Measurements from ENCODE around the gene HSPB1. TPM values are rescaled to one million over a fixed set of nuclear protein-coding genes. Genes with fewer than 3 reads are reported as not detected.

The HSPB1 gene
- total RNA-seq, 1 donor from 2014 or later: 118 TPM

DNA sequence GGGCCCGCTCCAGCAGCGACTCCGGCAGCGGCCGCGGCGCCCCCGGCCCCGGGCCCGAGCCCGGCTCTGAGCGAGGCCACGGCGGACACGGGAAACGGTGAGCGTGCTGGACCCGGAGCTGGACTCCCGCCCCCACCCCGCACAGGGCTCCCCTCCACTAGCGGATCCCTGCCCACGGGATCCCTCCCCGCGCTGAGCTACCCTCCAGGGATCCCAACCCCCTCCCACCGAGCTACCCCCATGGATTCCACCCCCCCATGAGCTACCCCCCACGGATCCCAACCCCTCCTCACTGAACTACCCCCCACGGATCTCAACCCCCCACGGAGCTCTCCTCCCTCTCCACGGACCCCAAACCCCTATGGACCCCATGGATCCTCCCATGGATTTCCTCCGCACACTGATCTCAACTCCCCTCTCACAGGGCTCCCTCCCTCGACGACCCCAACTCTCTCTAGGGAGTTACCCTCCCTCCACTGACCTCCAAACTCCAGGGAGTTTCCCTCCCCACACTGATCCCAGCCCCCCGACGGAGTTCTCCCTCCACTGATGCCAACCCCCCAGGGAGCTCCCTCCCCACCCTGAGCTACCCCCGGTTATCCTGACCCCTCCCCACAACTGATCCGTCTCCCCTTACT, 20.6 kb upstream of the HSPB1 start:
- DNase-seq (ENCODE audit: low spot score, unreplicated experiment): no peak
- Mint-ChIP-seq H3K27ac (no peak overlapping the region), H3K9me3 (ENCODE audit: low read depth) (no peaks in the 10 kb centered on the region), H3K27me3 (peaks cover 66% of the 10 kb centered on the region), H3K4me3 (ENCODE audit: low read depth) (peak overlapping the region; percentile 47), H3K4me1 (ENCODE audit: low read depth) (peaks cover 2% of the 10 kb centered on the region), H3K36me3 (ENCODE audit: insufficient read depth) (no peaks in the 10 kb centered on the region)
- TF ChIP-seq, protein P1, sequence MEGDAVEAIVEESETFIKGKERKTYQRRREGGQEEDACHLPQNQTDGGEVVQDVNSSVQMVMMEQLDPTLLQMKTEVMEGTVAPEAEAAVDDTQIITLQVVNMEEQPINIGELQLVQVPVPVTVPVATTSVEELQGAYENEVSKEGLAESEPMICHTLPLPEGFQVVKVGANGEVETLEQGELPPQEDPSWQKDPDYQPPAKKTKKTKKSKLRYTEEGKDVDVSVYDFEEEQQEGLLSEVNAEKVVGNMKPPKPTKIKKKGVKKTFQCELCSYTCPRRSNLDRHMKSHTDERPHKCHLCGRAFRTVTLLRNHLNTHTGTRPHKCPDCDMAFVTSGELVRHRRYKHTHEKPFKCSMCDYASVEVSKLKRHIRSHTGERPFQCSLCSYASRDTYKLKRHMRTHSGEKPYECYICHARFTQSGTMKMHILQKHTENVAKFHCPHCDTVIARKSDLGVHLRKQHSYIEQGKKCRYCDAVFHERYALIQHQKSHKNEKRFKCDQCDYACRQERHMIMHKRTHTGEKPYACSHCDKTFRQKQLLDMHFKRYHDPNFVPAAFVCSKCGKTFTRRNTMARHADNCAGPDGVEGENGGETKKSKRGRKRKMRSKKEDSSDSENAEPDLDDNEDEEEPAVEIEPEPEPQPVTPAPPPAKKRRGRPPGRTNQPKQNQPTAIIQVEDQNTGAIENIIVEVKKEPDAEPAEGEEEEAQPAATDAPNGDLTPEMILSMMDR (IDR thresholded peaks at IDR 0.05; ENCODE audit: unreplicated experiment): no peak

DNA sequence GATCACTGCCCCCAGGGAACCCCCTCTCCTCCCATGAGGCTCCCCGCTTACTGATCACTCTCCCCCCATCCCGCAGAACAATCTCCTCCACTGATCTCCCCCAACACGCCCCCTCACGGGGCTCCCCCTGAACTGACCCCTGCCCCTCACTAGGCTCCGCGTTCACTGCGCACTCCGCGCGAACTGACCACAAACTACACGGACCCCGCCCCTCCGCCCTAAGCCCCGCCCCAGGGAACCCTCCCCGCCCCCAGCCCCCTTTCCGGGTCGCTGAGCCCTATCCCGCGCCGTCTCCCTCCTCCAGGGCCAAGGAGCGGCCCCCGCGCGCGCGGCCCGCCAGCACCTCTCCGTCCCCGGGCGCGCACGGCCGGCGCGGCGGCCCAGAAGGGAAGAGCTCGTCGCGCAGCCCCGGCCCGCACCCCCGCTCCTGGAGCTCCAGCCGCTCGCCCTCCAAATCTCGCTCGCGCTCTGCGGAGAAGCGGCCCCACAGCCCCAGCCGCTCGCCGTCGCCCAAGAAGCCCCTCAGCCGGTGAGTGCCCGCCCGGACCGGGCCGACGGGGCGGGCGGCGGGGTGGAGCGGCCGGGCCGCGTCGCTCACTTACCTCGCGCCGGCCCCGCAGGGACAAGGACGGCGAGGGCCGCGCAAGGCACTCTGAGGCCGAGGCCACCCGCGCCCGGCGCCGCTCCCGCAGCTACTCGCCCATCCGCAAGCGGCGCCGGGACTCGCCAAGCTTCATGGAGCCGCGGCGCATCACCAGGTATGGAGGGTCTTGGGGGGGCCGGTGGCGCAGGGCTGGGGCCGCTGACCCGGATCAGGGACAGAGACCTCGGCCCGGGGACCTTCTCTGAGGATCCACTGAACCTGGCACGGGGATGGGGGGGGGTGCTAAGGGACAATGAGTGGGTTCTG, 19.9 kb upstream of the HSPB1 start:
- H3K27ac Mint-ChIP-seq: no peak overlapping the region
- no peaks in the 10 kb centered on the region for H3K36me3 Mint-ChIP-seq (ENCODE audit: insufficient read depth)
- DNase-seq (ENCODE audit: low spot score, unreplicated experiment): no peak
- no peaks in the 10 kb centered on the region for H3K9me3 Mint-ChIP-seq (ENCODE audit: low read depth)
- H3K4me1 Mint-ChIP-seq (ENCODE audit: low read depth): peaks cover 2% of the 10 kb centered on the region
- TF ChIP-seq, protein P1 (IDR thresholded peaks at IDR 0.05; ENCODE audit: unreplicated experiment): no peak
- peaks cover 60% of the 10 kb centered on the region for H3K27me3 Mint-ChIP-seq
- H3K4me3 Mint-ChIP-seq (ENCODE audit: low read depth): peak overlapping the region; percentile 55

DNA sequence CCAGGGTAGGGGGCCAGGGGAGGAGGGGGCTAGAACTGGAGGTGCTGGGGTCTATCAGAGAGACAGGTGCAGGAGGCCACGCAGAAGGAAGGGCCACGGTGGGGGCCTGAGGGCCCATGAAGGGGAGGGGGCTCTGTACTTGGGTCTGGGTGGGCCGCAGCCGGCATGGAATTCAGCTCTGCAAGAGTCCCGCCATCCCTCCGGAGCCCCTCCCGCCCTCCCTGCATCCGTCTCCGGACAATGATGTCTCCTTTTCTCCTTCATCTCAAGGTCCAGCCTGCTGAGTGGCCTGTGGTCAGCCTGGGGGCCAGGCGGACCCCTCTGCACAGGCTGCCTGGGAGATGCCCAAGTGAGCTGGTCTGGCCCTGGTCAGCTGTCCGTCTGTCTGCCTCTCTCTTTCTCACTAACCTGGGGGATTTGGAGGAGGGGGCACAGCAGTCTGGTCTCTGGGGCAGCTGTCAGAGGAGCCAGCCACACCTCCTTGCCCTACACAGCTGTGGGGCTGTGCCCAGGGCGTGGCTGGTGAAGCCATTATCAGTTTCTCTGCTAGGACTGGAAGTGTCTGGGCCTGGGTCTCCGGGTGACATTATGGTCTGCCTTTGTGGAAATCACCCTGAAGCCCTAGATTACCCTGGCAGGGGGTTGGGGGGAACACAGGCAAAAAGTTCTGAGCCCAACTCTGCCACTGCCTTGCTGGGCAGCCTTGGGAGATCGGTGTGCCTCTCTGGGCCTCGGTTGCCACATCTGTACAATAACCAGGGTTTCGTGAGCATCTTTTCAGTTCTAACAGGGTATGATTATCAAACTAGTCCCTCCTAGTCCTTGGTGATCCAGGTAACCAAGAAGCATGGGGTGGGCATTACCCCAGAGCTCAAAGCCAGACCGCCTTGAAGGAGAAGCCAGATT, 19.0 kb upstream of the HSPB1 start:
- H3K4me3 Mint-ChIP-seq (ENCODE audit: low read depth): peak overlapping the region; percentile 44
- TF ChIP-seq, protein P1 (IDR thresholded peaks at IDR 0.05; ENCODE audit: unreplicated experiment): no peak
- no peaks in the 10 kb centered on the region for H3K9me3 Mint-ChIP-seq (ENCODE audit: low read depth)
- no peaks in the 10 kb centered on the region for H3K36me3 Mint-ChIP-seq (ENCODE audit: insufficient read depth)
- peaks cover 56% of the 10 kb centered on the region for H3K27me3 Mint-ChIP-seq
- peaks cover 2% of the 10 kb centered on the region for H3K4me1 Mint-ChIP-seq (ENCODE audit: low read depth)
- no peak for DNase-seq (ENCODE audit: low spot score, unreplicated experiment)
- no peak overlapping the region for H3K27ac Mint-ChIP-seq

DNA sequence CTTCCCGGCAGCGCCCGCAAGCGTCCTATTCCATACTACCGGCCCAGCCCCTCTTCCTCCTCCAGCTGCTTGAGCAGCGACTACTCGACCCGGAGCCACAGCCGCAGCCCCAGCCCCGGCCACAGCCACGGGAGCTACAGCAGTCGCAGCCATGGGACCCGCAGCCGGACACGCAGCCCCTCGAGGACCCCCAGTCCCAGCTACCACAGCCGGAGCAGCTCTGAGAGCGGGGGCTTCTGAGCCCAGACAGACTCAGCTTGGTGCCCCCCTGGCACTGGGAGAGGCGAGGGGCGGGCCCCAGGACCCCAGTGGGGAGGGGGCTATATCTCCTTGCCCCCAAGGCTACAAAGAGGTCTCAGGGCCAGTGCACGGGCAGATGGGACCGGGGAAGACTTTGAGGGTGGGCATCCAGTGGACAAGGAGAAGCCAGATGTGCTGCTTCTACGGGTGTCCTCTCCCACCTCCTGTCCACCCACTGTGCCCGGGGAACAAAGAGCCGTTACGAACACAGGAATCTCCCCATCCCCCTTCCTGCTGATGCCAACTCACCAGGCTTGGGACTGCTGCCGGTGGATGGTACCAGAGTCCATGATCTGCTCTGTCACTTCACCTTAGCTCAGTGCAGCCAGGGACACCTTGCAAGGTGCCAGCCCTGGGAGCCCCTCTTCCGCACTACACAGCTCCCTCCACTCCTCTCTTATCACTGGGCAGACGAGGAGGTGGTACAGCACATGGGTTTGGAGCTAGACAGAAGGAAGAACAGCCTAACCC, 16.7 kb upstream of the HSPB1 start:
- TF ChIP-seq, protein P1 (IDR thresholded peaks at IDR 0.05; ENCODE audit: unreplicated experiment): no peak
- Mint-ChIP-seq H3K4me3 (ENCODE audit: low read depth) (no peak overlapping the region), H3K36me3 (ENCODE audit: insufficient read depth) (no peaks in the 10 kb centered on the region), H3K27me3 (peaks cover 44% of the 10 kb centered on the region), H3K27ac (no peak overlapping the region), H3K9me3 (ENCODE audit: low read depth) (no peaks in the 10 kb centered on the region), H3K4me1 (ENCODE audit: low read depth) (peaks cover 6% of the 10 kb centered on the region)
- DNase-seq (ENCODE audit: low spot score, unreplicated experiment): no peak
